SH-SY5Y (cell line): ENCODE results near the gene VASP.

Experiments
- GATA2 ChIP-seq: IDR thresholded peaks from 2 replicates; pipeline ENCODE4 v1.6.1; 2011; ENCODE audit warnings: mild to moderate bottlenecking, low read depth, low read length
- GATA3 ChIP-seq: IDR thresholded peaks from 2 replicates; pipeline ENCODE4 v1.6.1; 2011; ENCODE audit warnings: low read depth, mild to moderate bottlenecking, low read length, moderate library complexity

DNA sequence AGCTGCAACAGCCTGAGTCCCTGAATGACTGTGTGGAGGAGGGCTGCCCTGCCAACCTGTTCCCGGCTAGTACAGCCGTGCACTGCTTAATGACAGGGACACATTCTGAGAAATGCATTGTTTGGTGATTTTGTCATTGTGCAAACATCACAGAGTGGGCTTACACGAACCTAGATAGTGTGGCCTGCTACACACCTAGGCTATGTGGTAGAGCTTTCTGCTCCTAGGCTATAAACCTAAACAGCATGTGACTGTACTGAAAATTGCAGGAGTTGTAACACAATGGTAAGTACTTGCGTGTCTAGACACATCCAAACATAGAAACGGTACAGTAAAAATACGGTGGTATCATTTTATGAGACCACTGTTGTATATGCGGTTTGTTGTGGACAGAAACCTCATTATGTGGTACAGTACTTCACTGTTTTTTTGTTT, 35.0 kb downstream of the VASP start:
- TF ChIP-seq GATA2 (no peak), GATA3 (no peak)
